NT2/D1 (cell line): ENCODE results near the gene KRT14.
"Not testable (repeated sequence)": the region's sequence is repeated elsewhere in the genome, so short reads cannot be mapped to it uniquely, and the experiment has no call there.

Source experiments
- DNase-seq: peaks from one replicate; pipeline ENCODE4 v3.0.0-alpha.2; 2011; ENCODE audit warnings: low read depth, low spot score
- H3K27me3 ChIP-seq: 2 replicates; pipeline ENCODE4 v1.6.0; 2011; ENCODE audit warnings: mild to moderate bottlenecking; ENCODE audit not compliant: insufficient read length, insufficient read depth
- H3K36me3 ChIP-seq: 2 replicates; pipeline ENCODE4 v1.6.1; 2011; ENCODE audit warnings: mild to moderate bottlenecking, low read length, mixed read lengths; ENCODE audit not compliant: insufficient read depth, insufficient read length
- H3K4me1 ChIP-seq: 2 replicates; pipeline ENCODE4 v1.5.1; 2011; ENCODE audit not compliant: insufficient read depth, insufficient read length
- H3K4me3 ChIP-seq: 2 replicates; pipeline ENCODE4 v1.5.1; 2011; ENCODE audit warnings: low read depth; ENCODE audit not compliant: insufficient read length
- H3K9ac ChIP-seq: 2 replicates; pipeline ENCODE4 v1.6.0; 2011; ENCODE audit warnings: low read depth; ENCODE audit not compliant: insufficient read length
- H3K9me3 ChIP-seq: 2 replicates; pipeline ENCODE4 v1.5.1; 2011; ENCODE audit warnings: mild to moderate bottlenecking, low read length; ENCODE audit not compliant: insufficient read depth
- SUZ12 ChIP-seq: IDR thresholded peaks from 2 replicates; pipeline ENCODE4 v1.6.1; 2011; ENCODE audit not compliant: insufficient read length, insufficient read depth; ENCODE audit errors: extremely low read depth
- YY1 ChIP-seq: IDR thresholded peaks from 2 replicates; pipeline ENCODE4 v1.6.1; 2011; ENCODE audit not compliant: insufficient read length, insufficient read depth
- ZNF274 ChIP-seq: IDR thresholded peaks from 2 replicates; pipeline ENCODE4 v1.6.1; 2011; ENCODE audit warnings: mild to moderate bottlenecking, low read depth, low read length

The KRT14 gene

GRCh38 chr17:41631025-41631897 is 44.6 kb upstream of the KRT14 start:
- no peaks in the 10 kb centered on the region for H3K9me3 ChIP-seq
- no peak overlapping the region for H3K9ac ChIP-seq
- no peak for DNase-seq
- H3K36me3 ChIP-seq = no peaks in the 10 kb centered on the region
- no peak overlapping the region for H3K4me3 ChIP-seq
- H3K27me3 ChIP-seq = no peaks in the 10 kb centered on the region
- TF ChIP-seq ZNF274 (no peak), SUZ12 (no peak), YY1 (no peak)
- peaks cover 40% of the 10 kb centered on the region for H3K4me1 ChIP-seq

- TF ChIP-seq SUZ12 (no peak), YY1 (no peak), ZNF274 (no peak)
- H3K36me3 ChIP-seq = no peaks in the 10 kb centered on the region
- no peak overlapping the region for H3K4me3 ChIP-seq
- H3K9me3 ChIP-seq = no peaks in the 10 kb centered on the region
- no peak overlapping the region for H3K9ac ChIP-seq
- no peak for DNase-seq
- H3K4me1 ChIP-seq = peaks cover 35% of the 10 kb centered on the region
- H3K27me3 ChIP-seq = no peaks in the 10 kb centered on the region
Observed at GRCh38 chr17:41629826-41630670, 43.4 kb upstream of the KRT14 start.

GRCh38 chr17:41629316-41629715 is 42.6 kb upstream of the KRT14 start:
- peaks cover 32% of the 10 kb centered on the region for H3K4me1 ChIP-seq
- no peaks in the 10 kb centered on the region for H3K36me3 ChIP-seq
- no peaks in the 10 kb centered on the region for H3K27me3 ChIP-seq
- no peak for DNase-seq
- H3K4me3 ChIP-seq = no peak overlapping the region
- no peak overlapping the region for H3K9ac ChIP-seq
- H3K9me3 ChIP-seq = no peaks in the 10 kb centered on the region
- no peak for TF ChIP-seq SUZ12
- no peak for TF ChIP-seq YY1
- no peak for TF ChIP-seq ZNF274

- H3K36me3 ChIP-seq, DNase-seq, H3K27me3 ChIP-seq, H3K4me3 ChIP-seq, H3K9me3 ChIP-seq, H3K9ac ChIP-seq: not testable (repeated sequence)
- peaks cover 36% of the 10 kb centered on the region for H3K4me1 ChIP-seq
Observed at GRCh38 chr17:41628621-41629255, 42.0 kb upstream of the KRT14 start.

- not testable (repeated sequence) for H3K9ac ChIP-seq, H3K36me3 ChIP-seq, DNase-seq, H3K9me3 ChIP-seq, H3K4me3 ChIP-seq, H3K27me3 ChIP-seq
- peaks cover 37% of the 10 kb centered on the region for H3K4me1 ChIP-seq
Observed at GRCh38 chr17:41628073-41628370, 41.3 kb upstream of the KRT14 start.

- Histone ChIP-seq H3K27me3 (no peaks in the 10 kb centered on the region), H3K36me3 (no peaks in the 10 kb centered on the region), H3K4me3 (no peak overlapping the region), H3K9ac (peak overlapping the region; percentile 0), H3K9me3 (no peaks in the 10 kb centered on the region), H3K4me1 (peaks cover 41% of the 10 kb centered on the region)
- no peak for TF ChIP-seq ZNF274
- TF ChIP-seq YY1 = no peak
- no peak for TF ChIP-seq SUZ12
- no peak for DNase-seq
Observed at GRCh38 chr17:41627316-41628072, 40.8 kb upstream of the KRT14 start.

- Histone ChIP-seq H3K9ac (peak overlapping the region; percentile 0), H3K4me1 (peaks cover 41% of the 10 kb centered on the region)
- not testable (repeated sequence) for H3K36me3 ChIP-seq, DNase-seq, H3K4me3 ChIP-seq, H3K27me3 ChIP-seq, H3K9me3 ChIP-seq
Observed at GRCh38 chr17:41626914-41627295, 40.2 kb upstream of the KRT14 start.

GRCh38 chr17:41626028-41626913 is 39.6 kb upstream of the KRT14 start:
- not testable (repeated sequence) for H3K36me3 ChIP-seq, H3K27me3 ChIP-seq, DNase-seq

More at GRCh38 chr17:41626028-41626913, 39.6 kb upstream of the KRT14 start:
- peaks cover 38% of the 10 kb centered on the region for H3K4me1 ChIP-seq
- H3K9ac ChIP-seq, H3K9me3 ChIP-seq, H3K4me3 ChIP-seq: not testable (repeated sequence)
